Right hindlimb (tissue), 1 donor: ENCODE measurements around the gene PDK1.
A peak's percentile ranks its signal among the peaks of the same experiment; 100 is the strongest.
"Not testable (repeated sequence)": the region's sequence is repeated elsewhere in the genome, so short reads cannot be mapped to it uniquely, and the experiment has no call there.

ENCODE experiments used
- DNase-seq: peaks from one replicate; pipeline ENCODE4 v3.0.0-alpha.2; 2018

PDK1 gene

DNA sequence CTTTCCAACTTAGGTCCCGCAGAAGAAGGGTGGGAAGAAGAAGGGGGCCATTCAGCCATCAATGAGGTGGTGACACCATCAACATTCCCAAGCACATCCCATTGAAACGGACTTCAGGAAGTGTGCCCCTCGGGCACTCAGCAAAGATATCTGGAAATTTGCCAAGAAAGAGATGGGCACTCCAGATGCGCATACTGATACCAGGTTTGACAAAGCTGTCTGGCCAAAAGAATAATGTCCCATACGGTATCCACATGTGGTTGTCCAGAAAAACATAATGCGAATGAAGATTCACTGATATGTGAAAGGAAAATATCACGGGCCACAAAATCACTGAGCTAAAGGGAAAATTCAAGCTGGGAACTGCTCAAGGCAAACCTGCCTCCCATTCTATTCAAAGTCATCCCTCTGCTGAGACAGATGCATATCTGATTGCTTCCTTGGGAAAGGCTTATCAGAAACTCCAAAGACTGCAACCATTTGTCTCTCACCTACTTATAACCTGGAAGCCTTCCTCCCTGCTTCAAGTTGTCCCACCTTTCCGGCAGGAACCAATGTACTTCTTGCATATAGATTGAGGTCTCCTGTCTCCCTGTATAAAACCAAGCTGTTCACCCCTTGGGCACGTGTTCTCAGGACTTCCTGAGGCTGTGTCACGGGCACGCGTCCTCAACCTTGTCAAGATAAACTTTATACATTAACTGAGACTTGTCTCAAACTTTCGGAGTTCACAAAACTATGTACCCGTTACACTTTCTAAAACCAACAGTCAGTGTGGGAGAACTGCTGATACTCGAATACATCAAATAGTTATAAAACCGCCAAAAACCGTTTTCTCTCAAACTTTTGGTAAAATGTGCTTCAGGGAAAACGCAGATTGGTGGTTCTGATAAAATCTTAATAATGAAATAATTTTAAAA, 1.3 kb upstream of the PDK1 start:
- DNase-seq, result no peak

DNA sequence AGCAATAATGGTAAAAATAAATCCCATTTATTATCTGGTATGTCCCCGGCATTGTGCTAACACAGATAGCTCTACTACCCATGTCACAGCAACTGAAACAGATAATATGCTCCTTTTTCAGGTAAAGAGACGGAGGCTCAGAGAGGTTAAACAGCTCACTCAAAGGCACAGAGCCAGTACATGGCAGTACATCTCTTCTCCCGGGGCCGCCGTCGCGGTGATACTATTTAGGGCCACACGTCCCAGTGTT, 693 bp upstream of the PDK1 start:
- DNase-seq, result no peak

- peak; percentile 59 for DNase-seq
Observed at GRCh38 chr2:172556284-172557033, 569 bp downstream of the PDK1 start.

DNA sequence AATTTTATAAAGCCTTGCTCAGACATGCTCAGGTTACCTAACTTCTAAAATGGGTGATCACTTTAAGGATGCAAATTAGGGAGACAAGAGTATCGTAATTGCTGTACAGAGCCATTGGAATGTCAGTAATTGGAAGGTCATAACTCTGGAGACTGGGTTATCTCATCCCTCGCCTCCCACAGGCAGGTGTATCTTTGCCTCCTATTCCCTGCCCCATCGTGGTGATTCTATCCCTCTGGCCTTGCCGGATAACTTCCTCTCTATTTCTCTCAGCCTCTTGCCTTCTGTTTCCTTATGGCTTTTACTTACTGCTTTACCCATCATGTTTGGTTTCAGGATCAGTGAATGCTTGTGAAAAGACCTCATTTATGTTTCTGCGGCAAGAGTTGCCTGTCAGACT, 2.5 kb downstream of the PDK1 start:
- DNase-seq, result no peak

DNA sequence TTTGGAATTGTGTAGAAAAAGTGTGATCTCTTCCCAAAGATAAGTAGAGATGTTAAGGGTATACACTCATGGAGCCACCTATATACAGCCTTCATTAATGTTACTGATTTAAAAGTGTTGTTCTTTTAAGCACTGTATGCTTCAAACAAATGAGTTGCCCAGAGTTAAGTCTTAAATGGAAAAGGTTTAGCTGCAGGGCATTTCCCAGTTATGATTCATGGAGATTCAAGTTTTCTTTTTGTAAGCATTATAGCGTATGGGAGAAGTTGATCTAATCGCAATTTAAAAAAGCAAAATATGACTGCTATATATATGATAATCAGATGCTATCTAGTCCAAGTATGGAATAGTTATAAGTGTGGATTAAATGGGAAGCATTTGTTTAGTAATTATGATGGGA, 4.8 kb downstream of the PDK1 start:
- no peak for DNase-seq

- no peak for DNase-seq
Observed at GRCh38 chr2:172561270-172561669, 5.4 kb downstream of the PDK1 start.

DNA sequence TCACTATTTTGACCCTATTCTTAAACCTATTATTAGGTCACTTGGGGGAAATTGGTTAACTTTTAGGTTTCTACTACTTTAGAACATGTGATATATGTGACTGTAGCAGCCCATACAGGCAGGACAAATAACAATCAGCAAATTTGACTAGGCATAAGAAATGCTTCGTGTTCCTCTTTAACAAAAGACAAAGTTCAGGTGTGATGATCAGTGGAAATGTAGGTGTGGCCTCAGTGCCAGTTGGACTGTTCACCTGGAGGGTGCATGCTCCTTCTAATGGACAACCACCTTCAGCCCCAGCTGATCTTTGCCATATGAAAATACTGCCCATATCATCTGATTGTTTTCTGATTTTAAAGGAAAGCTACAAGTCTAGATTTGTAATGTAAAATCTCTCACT, 6.4 kb downstream of the PDK1 start:
- DNase-seq, result no peak

- DNase-seq, result no peak
Observed at GRCh38 chr2:172564376-172564775, 8.5 kb downstream of the PDK1 start.

DNA sequence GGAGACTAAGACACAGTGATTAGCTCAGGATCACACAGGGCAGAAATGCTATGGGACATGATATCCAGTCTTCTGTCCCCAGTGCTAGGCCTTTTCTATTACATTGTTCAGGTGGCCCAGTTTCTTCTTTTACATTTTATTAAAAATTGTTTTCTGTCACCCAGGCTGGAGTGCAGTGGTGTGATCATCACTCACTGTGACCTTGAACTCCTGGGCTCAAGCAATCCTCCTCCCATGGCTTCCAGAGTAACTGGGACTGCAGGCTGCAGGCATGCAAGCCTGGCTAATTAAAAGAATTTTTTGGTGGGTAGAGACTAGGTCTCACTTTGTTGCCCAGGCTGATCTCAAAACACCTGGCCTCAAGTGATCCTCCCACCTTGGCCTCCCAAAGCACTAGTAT, 15.4 kb downstream of the PDK1 start:
- DNase-seq, result no peak

DNA sequence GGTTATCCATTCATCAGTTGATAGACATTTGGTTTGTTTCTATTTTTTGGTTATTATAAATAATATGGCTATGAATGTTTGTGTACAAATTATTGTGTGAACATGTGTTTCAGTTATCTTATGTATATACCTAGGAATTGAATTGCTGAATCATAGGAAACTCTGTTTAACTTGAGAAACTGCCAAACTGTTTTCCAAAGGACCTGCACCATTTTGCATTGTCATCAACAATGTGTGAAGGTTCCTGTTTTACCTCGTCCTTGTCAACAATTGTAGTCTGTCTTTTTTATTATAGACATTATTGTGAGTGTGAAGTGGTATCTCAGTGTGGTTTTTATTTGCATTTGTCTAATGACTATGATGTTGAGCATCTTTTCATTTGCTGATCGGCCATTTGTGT, 17.1 kb downstream of the PDK1 start:
- DNase-seq, result no peak

- no peak for DNase-seq
Observed at GRCh38 chr2:172574965-172575364, 19.1 kb downstream of the PDK1 start.

DNA sequence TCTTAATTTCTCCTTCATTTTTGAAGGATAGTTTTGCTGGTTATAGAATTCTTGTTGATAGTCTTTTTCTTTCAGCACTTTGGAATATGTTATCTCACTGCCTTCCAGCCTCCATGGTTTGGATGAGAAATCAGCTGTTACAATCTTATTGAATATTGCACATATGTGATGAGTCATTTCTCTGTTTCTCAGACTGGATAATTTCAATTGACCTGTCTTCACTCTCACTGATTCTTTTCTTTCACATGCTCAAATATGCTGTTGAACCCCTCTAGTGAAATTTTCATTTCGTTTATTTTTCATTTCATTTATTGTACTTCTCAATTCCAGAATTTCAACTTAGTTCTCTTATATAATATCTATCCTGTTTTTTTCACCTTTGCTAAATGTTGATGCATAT, 22.2 kb downstream of the PDK1 start:
- DNase-seq, result no peak

DNA sequence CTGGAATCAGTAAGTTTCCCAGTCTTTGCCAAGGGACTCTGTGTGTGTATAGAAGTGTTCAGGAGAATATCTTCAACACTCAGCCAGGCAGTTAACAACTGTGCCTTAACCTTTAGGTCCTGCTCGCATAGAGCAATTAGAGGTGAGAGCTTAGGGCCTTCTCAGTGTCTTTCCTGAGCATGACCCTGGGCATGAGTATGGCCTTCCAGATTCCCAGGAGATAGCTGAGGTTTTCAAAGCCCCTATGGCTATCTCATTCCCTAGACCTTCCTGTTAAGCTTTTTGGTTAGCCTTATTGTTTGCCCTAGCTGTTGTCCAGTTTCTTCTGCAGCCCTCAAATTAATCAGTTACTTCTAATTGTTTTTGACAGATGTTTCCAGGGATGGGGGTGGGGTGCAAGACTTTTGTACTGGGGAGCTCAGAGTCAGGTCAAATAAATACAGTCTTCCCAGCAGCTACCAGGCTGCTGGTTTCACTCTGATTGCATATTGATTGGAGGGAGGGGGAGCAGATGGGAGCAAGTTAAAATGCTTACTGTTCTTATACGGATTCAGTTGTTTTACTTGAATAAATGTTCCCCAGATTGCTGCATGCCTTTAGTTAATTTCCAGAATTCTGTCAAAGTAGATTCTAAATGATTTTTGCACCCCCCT, 23.1 kb downstream of the PDK1 start:
- no peak for DNase-seq

- DNase-seq, result no peak
Observed at GRCh38 chr2:172580544-172580943, 24.7 kb downstream of the PDK1 start.

DNA sequence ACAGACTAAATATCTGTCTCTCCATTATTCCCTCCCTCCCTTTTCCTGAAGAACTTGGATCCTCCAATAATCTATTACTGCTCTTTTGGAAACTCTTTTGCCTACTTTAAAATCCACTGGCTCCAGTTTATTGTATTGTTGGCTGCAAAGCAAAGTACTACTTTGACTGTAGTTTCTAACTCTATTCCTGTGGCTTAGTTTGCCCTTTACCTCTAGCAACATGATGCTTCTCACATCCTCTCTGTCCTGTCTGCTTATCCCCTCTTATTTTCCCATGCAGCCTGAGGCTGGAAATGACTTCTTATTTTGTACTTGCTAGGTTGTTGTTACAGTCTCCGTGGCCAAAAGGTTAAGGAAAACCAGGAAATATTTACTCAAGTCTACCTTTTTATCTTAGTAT, 26.8 kb downstream of the PDK1 start:
- DNase-seq, result no peak

DNA sequence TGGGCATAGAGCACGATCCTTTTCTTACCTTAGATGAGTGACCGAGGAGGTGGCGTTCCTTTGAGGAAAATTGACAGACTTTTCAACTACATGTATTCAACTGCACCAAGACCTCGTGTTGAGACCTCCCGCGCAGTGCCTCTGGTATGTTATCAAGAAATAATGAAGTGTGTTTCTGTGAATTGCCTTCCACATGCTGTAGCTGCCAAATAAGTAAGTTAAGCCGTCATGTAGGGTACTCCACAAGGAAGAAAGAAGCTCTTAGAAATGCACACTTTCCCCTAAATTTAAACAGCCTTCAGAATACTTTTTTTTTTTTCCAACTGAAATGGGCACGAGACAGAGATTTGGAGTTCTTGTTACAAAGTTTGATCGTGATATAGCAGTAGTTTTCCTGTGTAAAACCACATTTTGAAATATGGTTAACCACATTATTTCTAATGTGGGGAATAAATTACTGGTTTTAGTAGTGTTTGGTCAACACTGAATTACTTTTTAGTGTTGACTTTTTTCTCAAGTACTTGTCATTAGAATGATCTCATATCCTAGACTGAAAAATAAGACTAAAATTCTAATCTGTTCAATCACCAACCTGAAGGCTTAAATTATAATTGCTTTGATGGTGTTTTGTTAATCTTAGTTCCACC, 30.5 kb downstream of the PDK1 start:
- DNase-seq, result no peak

DNA sequence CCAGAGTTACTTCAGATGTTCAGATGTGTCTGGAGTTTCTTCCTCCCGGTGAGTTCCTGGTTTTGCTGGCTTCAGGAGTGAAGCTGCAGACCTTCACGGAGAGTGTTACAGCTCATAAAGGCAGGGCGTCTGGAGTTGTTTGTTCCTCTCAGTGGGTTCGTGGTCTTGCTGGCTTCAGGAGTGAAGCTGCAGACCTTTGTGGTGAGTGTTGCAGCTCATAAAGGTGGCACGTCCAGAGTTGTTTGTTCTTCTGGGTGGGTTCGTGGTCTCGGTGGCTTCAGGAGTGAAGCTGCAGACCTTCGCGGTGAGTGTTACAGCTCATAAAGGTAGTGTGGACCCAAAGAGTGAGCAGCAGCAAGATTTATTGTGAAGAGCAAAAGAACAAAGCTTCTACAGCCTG, 31.3 kb downstream of the PDK1 start:
- DNase-seq, result not testable (repeated sequence)

DNA sequence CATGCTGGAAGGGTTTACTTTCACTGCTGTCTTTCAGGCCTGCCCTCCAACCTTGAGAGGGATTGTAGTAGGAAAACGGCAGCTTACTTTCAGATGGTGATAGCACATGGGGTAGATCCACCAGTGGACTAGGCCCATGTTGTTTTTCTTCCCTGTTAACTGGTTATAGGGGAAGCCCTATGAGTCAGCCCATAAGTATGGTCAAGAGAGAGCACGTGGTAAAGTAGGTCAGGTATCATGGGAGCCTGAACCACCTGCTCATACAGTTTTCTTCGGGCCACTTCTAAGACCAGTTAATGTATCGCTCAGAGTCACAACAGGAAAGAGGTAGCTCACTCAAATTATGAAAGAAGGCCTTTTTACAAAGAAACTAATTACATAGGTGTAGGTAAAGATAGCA, 33.0 kb downstream of the PDK1 start:
- no peak for DNase-seq

- DNase-seq, result not testable (repeated sequence)
Observed at GRCh38 chr2:172591386-172591785, 35.5 kb downstream of the PDK1 start.

DNA sequence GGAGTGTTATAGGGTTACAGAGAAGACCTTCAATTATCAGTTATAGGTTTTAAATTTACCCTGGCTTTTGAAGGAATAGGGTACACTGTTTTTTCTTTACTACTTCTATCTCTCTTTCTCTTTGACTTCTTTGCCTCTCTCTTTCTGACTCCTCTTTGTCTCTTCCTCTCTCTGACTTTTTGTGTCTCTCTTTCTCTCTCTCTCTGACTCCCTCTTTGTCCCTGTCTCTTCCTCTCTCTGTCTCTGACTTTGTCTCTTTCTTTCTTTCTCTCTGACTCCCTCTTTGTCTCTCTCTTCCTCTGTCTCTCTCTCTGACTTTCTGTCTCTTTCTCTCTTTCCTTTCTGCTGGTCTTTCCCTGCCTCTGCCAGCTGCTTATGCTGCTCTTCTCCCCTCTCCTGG, 36.3 kb downstream of the PDK1 start:
- DNase-seq, result not testable (repeated sequence)

GRCh38 chr2:172596776-172597175, 40.9 kb downstream of the PDK1 start:
- DNase-seq, result no peak

GRCh38 chr2:172597176-172597842, 41.4 kb downstream of the PDK1 start:
- no peak for DNase-seq

DNA sequence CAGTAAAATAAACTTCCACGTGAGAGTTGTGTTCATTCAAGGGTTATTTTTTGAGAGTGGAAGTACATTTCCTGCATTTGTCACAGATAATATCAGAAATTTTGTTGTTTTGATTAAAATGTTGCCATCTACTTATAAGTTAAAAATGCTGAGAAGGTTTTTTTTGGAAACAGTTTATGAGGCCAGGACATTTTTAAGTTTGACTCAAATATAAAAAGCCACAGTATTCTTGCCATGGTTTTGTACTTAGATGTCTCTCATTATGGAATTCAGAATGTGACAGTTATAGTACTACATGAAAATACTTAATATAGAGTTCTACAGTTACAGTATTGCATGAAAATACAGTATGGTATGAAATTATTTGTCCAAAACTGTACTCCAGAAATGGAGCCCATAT, 44.1 kb downstream of the PDK1 start:
- no peak for DNase-seq
